ENCODE data around the gene MGAT4B.

The MGAT4B gene

GRCh38 chr5:179834120-179834519 is 27.5 kb upstream of the MGAT4B start:
- Histone ChIP-seq H3K4me3 (ENCODE audit: low read depth in 1 of 2, low read length in 2 of 2) (no peak overlapping the region), H3K36me3 (ENCODE audit: insufficient read depth, low read length) (peaks cover 77% of the 10 kb centered on the region), H3K27me3 (ENCODE audit: control insufficient read depth in 1 of 2, insufficient read depth in 2 of 2, low read length in 2 of 2) (no peaks in the 10 kb centered on the region), H3K4me1 (ENCODE audit: insufficient read depth, low read length) (no peaks in the 10 kb centered on the region), H3K27ac (ENCODE audit: low read depth, low read length) (no peak overlapping the region), H3K9ac (ENCODE audit: low read length) (no peak overlapping the region), H3K9me3 (ENCODE audit: low read length) (no peaks in the 10 kb centered on the region)

GRCh38 chr5:179833709-179834070 is 27.0 kb upstream of the MGAT4B start:
- no peak overlapping the region for H3K27ac ChIP-seq (ENCODE audit: low read depth, low read length)
- no peaks in the 10 kb centered on the region for H3K9me3 ChIP-seq (ENCODE audit: low read length)
- H3K4me1 ChIP-seq (ENCODE audit: insufficient read depth, low read length): peaks cover 4% of the 10 kb centered on the region
- H3K36me3 ChIP-seq (ENCODE audit: insufficient read depth, low read length): peaks cover 80% of the 10 kb centered on the region
- no peak overlapping the region for H3K4me3 ChIP-seq (ENCODE audit: low read depth in 1 of 2, low read length in 2 of 2)
- H3K9ac ChIP-seq (ENCODE audit: low read length): no peak overlapping the region
- H3K27me3 ChIP-seq (ENCODE audit: control insufficient read depth in 1 of 2, insufficient read depth in 2 of 2, low read length in 2 of 2): no peaks in the 10 kb centered on the region

GRCh38 chr5:179833056-179833708 is 26.5 kb upstream of the MGAT4B start:
- peaks cover 6% of the 10 kb centered on the region for H3K4me1 ChIP-seq (ENCODE audit: insufficient read depth, low read length)
- no peak overlapping the region for H3K4me3 ChIP-seq (ENCODE audit: low read depth in 1 of 2, low read length in 2 of 2)
- H3K9ac ChIP-seq (ENCODE audit: low read length): no peak overlapping the region
- H3K9me3 ChIP-seq (ENCODE audit: low read length): no peaks in the 10 kb centered on the region
- H3K36me3 ChIP-seq (ENCODE audit: insufficient read depth, low read length): peaks cover 82% of the 10 kb centered on the region
- H3K27ac ChIP-seq (ENCODE audit: low read depth, low read length): no peak overlapping the region
- H3K27me3 ChIP-seq (ENCODE audit: control insufficient read depth in 1 of 2, insufficient read depth in 2 of 2, low read length in 2 of 2): no peaks in the 10 kb centered on the region

GRCh38 chr5:179832039-179832745 is 25.5 kb upstream of the MGAT4B start:
- H3K9ac ChIP-seq (ENCODE audit: low read length): no peak overlapping the region
- H3K27me3 ChIP-seq (ENCODE audit: control insufficient read depth in 1 of 2, insufficient read depth in 2 of 2, low read length in 2 of 2): no peaks in the 10 kb centered on the region
- no peaks in the 10 kb centered on the region for H3K9me3 ChIP-seq (ENCODE audit: low read length)
- peaks cover 82% of the 10 kb centered on the region for H3K36me3 ChIP-seq (ENCODE audit: insufficient read depth, low read length)
- H3K27ac ChIP-seq (ENCODE audit: low read depth, low read length): no peak overlapping the region
- H3K4me1 ChIP-seq (ENCODE audit: insufficient read depth, low read length): peaks cover 14% of the 10 kb centered on the region
- H3K4me3 ChIP-seq (ENCODE audit: low read depth in 1 of 2, low read length in 2 of 2): no peak overlapping the region

GRCh38 chr5:179830818-179831468 is 24.3 kb upstream of the MGAT4B start:
- Histone ChIP-seq H3K9me3 (ENCODE audit: low read length) (no peaks in the 10 kb centered on the region), H3K27ac (ENCODE audit: low read depth, low read length) (no peak overlapping the region), H3K27me3 (ENCODE audit: control insufficient read depth in 1 of 2, insufficient read depth in 2 of 2, low read length in 2 of 2) (no peaks in the 10 kb centered on the region), H3K4me1 (ENCODE audit: insufficient read depth, low read length) (peaks cover 17% of the 10 kb centered on the region), H3K4me3 (ENCODE audit: low read depth in 1 of 2, low read length in 2 of 2) (no peak overlapping the region), H3K36me3 (ENCODE audit: insufficient read depth, low read length) (peaks cover 82% of the 10 kb centered on the region), H3K9ac (ENCODE audit: low read length) (no peak overlapping the region)

- Histone ChIP-seq H3K27ac (ENCODE audit: low read depth, low read length) (no peak overlapping the region), H3K4me1 (ENCODE audit: insufficient read depth, low read length) (peaks cover 24% of the 10 kb centered on the region), H3K36me3 (ENCODE audit: insufficient read depth, low read length) (peaks cover 90% of the 10 kb centered on the region), H3K9me3 (ENCODE audit: low read length) (no peaks in the 10 kb centered on the region), H3K27me3 (ENCODE audit: control insufficient read depth in 1 of 2, insufficient read depth in 2 of 2, low read length in 2 of 2) (no peaks in the 10 kb centered on the region), H3K4me3 (ENCODE audit: low read depth in 1 of 2, low read length in 2 of 2) (no peak overlapping the region), H3K9ac (ENCODE audit: low read length) (no peak overlapping the region)
Observed at GRCh38 chr5:179829732-179830435, 23.2 kb upstream of the MGAT4B start.

- no peak overlapping the region for H3K27ac ChIP-seq (ENCODE audit: low read depth, low read length)
- H3K4me1 ChIP-seq (ENCODE audit: insufficient read depth, low read length): peaks cover 34% of the 10 kb centered on the region
- no peaks in the 10 kb centered on the region for H3K27me3 ChIP-seq (ENCODE audit: control insufficient read depth in 1 of 2, insufficient read depth in 2 of 2, low read length in 2 of 2)
- H3K9me3 ChIP-seq (ENCODE audit: low read length): no peaks in the 10 kb centered on the region
- peaks cover 98% of the 10 kb centered on the region for H3K36me3 ChIP-seq (ENCODE audit: insufficient read depth, low read length)
- H3K9ac ChIP-seq (ENCODE audit: low read length): no peak overlapping the region
- H3K4me3 ChIP-seq (ENCODE audit: low read depth in 1 of 2, low read length in 2 of 2): no peak overlapping the region
Observed at GRCh38 chr5:179828756-179829421, 22.2 kb upstream of the MGAT4B start.

GRCh38 chr5:179827680-179828079 is 21.0 kb upstream of the MGAT4B start:
- no peak overlapping the region for H3K9ac ChIP-seq (ENCODE audit: low read length)

GRCh38 chr5:179825655-179826182 is 19.1 kb upstream of the MGAT4B start:
- H3K4me3 ChIP-seq (ENCODE audit: low read depth in 1 of 2, low read length in 2 of 2): peak overlapping the region in 1 of 2 donors; percentile 19

More at GRCh38 chr5:179827680-179828079, 21.0 kb upstream of the MGAT4B start:
- Histone ChIP-seq H3K9me3 (ENCODE audit: low read length) (no peaks in the 10 kb centered on the region), H3K27me3 (ENCODE audit: control insufficient read depth in 1 of 2, insufficient read depth in 2 of 2, low read length in 2 of 2) (no peaks in the 10 kb centered on the region), H3K27ac (ENCODE audit: low read depth, low read length) (no peak overlapping the region), H3K4me3 (ENCODE audit: low read depth in 1 of 2, low read length in 2 of 2) (no peak overlapping the region), H3K4me1 (ENCODE audit: insufficient read depth, low read length) (peaks cover 45% of the 10 kb centered on the region), H3K36me3 (ENCODE audit: insufficient read depth, low read length) (peaks cover 97% of the 10 kb centered on the region)

GRCh38 chr5:179824745-179825112 is 18.1 kb upstream of the MGAT4B start:
- Histone ChIP-seq H3K9ac (ENCODE audit: low read length) (no peak overlapping the region), H3K27me3 (ENCODE audit: control insufficient read depth in 1 of 2, insufficient read depth in 2 of 2, low read length in 2 of 2) (no peaks in the 10 kb centered on the region), H3K36me3 (ENCODE audit: insufficient read depth, low read length) (peaks cover 77% of the 10 kb centered on the region), H3K9me3 (ENCODE audit: low read length) (no peaks in the 10 kb centered on the region), H3K4me3 (ENCODE audit: low read depth in 1 of 2, low read length in 2 of 2) (no peak overlapping the region), H3K27ac (ENCODE audit: low read depth, low read length) (no peak overlapping the region), H3K4me1 (ENCODE audit: insufficient read depth, low read length) (peaks cover 60% of the 10 kb centered on the region)

More at GRCh38 chr5:179825655-179826182, 19.1 kb upstream of the MGAT4B start:
- Histone ChIP-seq H3K36me3 (ENCODE audit: insufficient read depth, low read length) (peaks cover 86% of the 10 kb centered on the region), H3K27me3 (ENCODE audit: control insufficient read depth in 1 of 2, insufficient read depth in 2 of 2, low read length in 2 of 2) (no peaks in the 10 kb centered on the region), H3K27ac (ENCODE audit: low read depth, low read length) (no peak overlapping the region), H3K4me1 (ENCODE audit: insufficient read depth, low read length) (peaks cover 53% of the 10 kb centered on the region), H3K9me3 (ENCODE audit: low read length) (no peaks in the 10 kb centered on the region), H3K9ac (ENCODE audit: low read length) (no peak overlapping the region)
